BJ (cell line): ENCODE measurements around the gene KIF1B. TPM values are rescaled to one million over a fixed set of nuclear protein-coding genes. Genes with fewer than 3 reads are reported as not detected.
"Not testable (repeated sequence)": the region's sequence is repeated elsewhere in the genome, so short reads cannot be mapped to it uniquely, and the experiment has no call there.

ENCODE experiments used
- CTCF ChIA-PET: fragments of 350-600 bp; formaldehyde crosslinking; extraction: SDS; loops from one replicate; lab custom pipeline; 2021; ENCODE audit warnings: antibody characterized with exemption, inconsistent platforms; lab: Yijun Ruan, JAX
- POLR2A ChIA-PET: fragments of 300-600 bp; sonication (Branson Sonifier 250); formaldehyde crosslinking; extraction: SDS; loops from one replicate; lab custom pipeline; 2021; ENCODE audit warnings: antibody characterized with exemption; lab: Charles Lee
- DNase-seq: peaks from one replicate; pipeline ENCODE4 v3.0.0-alpha.2; 2011; ENCODE audit warnings: low read depth
- H3K27me3 ChIP-seq: 2 replicates; pipeline ENCODE4 v1.6.0; 2011; ENCODE audit warnings: low read length; ENCODE audit not compliant: control insufficient read depth, insufficient read depth
- H3K36me3 ChIP-seq: 2 replicates; pipeline ENCODE4 v1.5.1; 2011; ENCODE audit warnings: low read length; ENCODE audit not compliant: control insufficient read depth, insufficient read depth
- H3K4me3 ChIP-seq: 2 replicates; pipeline ENCODE4 v1.5.1; 2011; ENCODE audit warnings: low read depth, mild to moderate bottlenecking, control low read depth, low read length
- polyA plus RNA-seq: library from polyadenylated mRNA; depleted of rRNA; stranded (reverse); fragments of >200 nt; gene quantifications from 2 replicates; pipeline ENCODE4 v1.2.3, GENCODE V29; 2011
- TF ChIP-seq, protein P1 (sequence below): IDR thresholded peaks from 2 replicates; pipeline ENCODE4 v1.5.1; 2011; ENCODE audit warnings: low read depth, mild to moderate bottlenecking, control low read depth, inconsistent platforms, low read length, moderate library complexity; ENCODE audit not compliant: insufficient read depth

Gene KIF1B
- polyA plus RNA-seq, 1 experiment: 11.8 TPM

DNA sequence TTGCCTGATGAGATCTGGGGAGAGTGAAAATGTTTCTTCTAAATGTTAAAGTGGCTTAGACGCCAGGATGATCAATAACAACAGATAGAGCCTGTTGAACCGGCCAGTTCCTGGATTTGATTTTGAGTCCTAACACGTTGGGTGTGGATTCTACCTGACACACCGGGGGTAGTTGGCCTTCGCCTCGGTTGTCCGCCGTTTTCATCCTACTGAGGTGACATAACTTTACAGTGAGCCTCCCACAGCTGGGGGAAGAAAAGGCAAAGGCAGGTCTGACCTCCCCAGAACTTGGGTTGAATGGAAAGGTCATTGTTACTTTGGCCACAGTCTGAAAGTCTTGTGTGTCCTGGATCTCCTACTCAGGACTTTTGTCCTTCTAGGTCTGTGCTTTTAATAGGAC is 189.6 kb downstream of the KIF1B start:
- peaks cover 4% of the 10 kb centered on the region; the same call in 1 of the 2 replicates for H3K36me3 ChIP-seq
- POLR2A ChIA-PET: interaction anchor here (0.6 to 2.7 kb wide), 2 partner anchors 12 to 383 kb away, joined by 3 to 9 read pairs; no protein-coding TSS in a partner anchor
- TF ChIP-seq, protein P1, sequence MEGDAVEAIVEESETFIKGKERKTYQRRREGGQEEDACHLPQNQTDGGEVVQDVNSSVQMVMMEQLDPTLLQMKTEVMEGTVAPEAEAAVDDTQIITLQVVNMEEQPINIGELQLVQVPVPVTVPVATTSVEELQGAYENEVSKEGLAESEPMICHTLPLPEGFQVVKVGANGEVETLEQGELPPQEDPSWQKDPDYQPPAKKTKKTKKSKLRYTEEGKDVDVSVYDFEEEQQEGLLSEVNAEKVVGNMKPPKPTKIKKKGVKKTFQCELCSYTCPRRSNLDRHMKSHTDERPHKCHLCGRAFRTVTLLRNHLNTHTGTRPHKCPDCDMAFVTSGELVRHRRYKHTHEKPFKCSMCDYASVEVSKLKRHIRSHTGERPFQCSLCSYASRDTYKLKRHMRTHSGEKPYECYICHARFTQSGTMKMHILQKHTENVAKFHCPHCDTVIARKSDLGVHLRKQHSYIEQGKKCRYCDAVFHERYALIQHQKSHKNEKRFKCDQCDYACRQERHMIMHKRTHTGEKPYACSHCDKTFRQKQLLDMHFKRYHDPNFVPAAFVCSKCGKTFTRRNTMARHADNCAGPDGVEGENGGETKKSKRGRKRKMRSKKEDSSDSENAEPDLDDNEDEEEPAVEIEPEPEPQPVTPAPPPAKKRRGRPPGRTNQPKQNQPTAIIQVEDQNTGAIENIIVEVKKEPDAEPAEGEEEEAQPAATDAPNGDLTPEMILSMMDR: no peak
- H3K4me3 ChIP-seq: peak overlapping the region; percentile 78
- CTCF ChIA-PET: interaction anchor here (1.1 to 2.1 kb wide), 7 partner anchors 13 to 190 kb away, joined by 3 to 10 read pairs (median 5); partner anchors contain the start of genes CENPS and KIF1B
- no peaks in the 10 kb centered on the region for H3K27me3 ChIP-seq
- DNase-seq: no peak

GRCh38 chr1:10401281-10401680 is 190.9 kb downstream of the KIF1B start:
- POLR2A ChIA-PET: no interaction called here
- Histone ChIP-seq H3K4me3 (no peak overlapping the region), H3K36me3 (peaks cover 8% of the 10 kb centered on the region; the same call in 1 of the 2 replicates), H3K27me3 (no peaks in the 10 kb centered on the region)
- DNase-seq: no peak
- TF ChIP-seq, protein P1: no peak
- CTCF ChIA-PET: interaction anchor here (1.9 kb wide), 1 partner anchor 24 kb away, joined by 10 read pairs; no protein-coding TSS in a partner anchor

DNA sequence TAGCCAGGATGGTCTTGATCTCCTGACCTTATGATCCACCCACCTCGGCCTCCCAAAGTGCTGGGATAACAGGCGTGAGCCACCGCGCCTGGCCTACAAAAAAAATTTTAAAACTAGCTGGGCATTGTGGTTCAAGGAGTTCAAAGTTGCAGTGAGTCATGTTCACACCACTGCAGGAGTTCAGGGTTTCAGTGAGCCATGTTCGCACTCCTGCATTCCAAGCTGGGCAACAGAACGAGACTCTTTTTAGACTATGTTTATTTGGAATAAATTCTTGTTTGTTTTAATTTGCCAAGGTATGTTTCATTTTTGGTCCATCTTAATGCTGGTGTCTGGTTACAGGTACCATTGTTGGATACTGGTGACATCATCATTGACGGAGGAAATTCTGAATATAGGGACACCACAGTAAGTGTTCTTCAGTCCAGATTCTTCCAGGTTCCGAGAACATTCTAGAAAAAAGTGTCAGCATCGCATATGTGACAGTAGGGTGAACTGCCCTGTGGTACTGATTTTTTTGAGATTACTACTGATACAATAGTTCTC is 192.4 kb downstream of the KIF1B start:
- TF ChIP-seq, protein P1: no peak
- Histone ChIP-seq H3K27me3 (no peaks in the 10 kb centered on the region), H3K4me3 (no peak overlapping the region), H3K36me3 (peaks cover 14% of the 10 kb centered on the region)
- ChIA-PET POLR2A (no interaction called here), CTCF (no interaction called here)
- DNase-seq: no peak

DNA sequence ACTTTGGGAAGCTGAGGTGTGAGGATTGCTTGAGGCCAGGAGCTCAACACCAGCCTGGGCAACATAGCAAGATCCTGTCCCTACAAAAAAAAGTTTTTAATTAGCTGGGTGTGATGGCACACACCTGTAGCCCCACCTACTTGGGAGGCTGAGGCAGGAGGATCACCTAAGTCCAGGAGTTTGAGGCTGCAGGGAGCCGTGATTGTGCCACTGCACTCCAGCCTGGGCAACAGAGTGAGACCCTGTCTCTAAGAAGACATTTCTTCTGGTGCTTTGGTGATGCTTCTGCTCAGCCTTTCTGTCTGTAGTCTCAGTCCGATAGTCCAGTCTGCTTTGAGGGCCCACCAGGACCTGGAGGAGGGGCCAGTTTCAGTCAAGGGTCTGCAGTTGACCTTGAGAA is 196.8 kb downstream of the KIF1B start:
- POLR2A ChIA-PET: no interaction called here
- DNase-seq: no peak
- peaks cover 30% of the 10 kb centered on the region for H3K36me3 ChIP-seq
- no peaks in the 10 kb centered on the region for H3K27me3 ChIP-seq
- CTCF ChIA-PET: interaction anchor here (0.7 to 1.1 kb wide), 2 partner anchors 8 to 461 kb away, joined by 3 read pairs; no protein-coding TSS in a partner anchor
- no peak overlapping the region for H3K4me3 ChIP-seq
- TF ChIP-seq, protein P1: no peak

DNA sequence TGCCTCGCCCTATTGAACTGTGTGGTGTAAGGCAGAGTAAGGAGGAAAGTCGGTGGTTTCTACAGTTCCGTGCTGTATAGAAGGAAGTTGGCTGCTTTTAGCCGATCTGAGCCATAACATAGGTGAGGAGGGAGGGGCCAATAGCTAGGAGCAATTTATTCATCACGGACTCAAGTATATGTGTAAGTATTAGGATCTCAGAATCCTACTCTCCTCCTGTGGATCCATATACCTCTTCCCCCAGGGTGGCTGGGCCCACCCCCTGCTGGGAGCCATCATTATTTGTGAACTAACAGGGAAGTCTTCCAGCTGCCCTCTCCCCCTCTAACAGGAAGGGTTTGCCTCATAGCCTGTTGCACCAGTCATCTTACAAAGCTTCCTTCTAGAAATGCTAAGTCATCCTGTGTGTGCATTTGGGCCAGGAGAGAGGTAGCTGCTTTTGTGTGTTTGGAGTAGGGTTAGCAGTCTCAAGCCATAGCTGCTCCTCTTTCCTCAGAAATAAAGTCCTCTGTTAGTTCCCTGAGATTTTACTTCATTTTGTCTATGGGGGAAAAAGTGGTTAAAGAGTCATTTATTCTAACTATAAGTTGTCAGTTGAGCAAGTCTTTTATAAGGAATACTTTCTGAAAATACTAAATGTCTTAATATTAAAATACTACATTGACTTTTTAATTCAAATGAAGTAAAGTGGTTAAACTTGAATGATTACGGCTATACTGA is 205.0 kb downstream of the KIF1B start:
- TF ChIP-seq, protein P1: no peak
- H3K4me3 ChIP-seq: no peak overlapping the region
- no peaks in the 10 kb centered on the region for H3K27me3 ChIP-seq
- H3K36me3 ChIP-seq: peaks cover 20% of the 10 kb centered on the region
- POLR2A ChIA-PET: no interaction called here
- DNase-seq: no peak
- CTCF ChIA-PET: interaction anchor here (0.9 to 1.8 kb wide), 5 partner anchors 8 to 42 kb away, joined by 3 to 6 read pairs (median 5); partner anchors contain the start of genes CENPS and PGD

DNA sequence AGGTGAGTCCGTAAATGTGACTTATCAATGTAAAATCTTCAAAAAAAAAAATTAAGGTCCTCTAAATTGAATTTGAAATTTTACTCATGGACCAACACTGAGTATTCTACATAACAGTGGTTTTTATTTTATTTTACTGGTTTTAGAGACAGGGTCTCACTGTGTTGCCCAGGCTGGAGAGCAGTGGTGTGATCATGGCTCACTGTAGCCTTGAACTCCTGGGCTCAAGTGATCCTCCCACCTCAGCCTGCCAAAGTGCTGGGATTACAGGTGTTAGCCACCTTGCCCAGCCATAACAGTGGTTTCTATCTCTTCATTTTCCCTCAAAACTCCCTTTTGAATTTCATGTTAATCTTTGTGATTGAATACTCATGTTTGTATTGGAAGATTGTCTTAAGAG is 205.6 kb downstream of the KIF1B start:
- peaks cover 20% of the 10 kb centered on the region for H3K36me3 ChIP-seq
- DNase-seq, H3K4me3 ChIP-seq, POLR2A ChIA-PET, H3K27me3 ChIP-seq: not testable (repeated sequence)
- CTCF ChIA-PET: interaction anchor here (1.2 to 1.8 kb wide), 4 partner anchors 14 to 42 kb away, joined by 4 to 6 read pairs (median 5); partner anchors contain the start of genes CENPS and PGD

- POLR2A ChIA-PET, H3K4me3 ChIP-seq, H3K27me3 ChIP-seq, CTCF ChIA-PET, DNase-seq: not testable (repeated sequence)
- peaks cover 14% of the 10 kb centered on the region for H3K36me3 ChIP-seq
Observed at GRCh38 chr1:10418741-10419140, 208.4 kb downstream of the KIF1B start.
